Tibial nerve (tissue), 4 donors: ENCODE data around the gene NKX1-1. TPM values are rescaled to one million over a fixed set of nuclear protein-coding genes. Genes with fewer than 3 reads are reported as not detected.

Experiments used
- DNase-seq, 2 donors: peaks; one replicate each; pipeline ENCODE4 v3.0.0-alpha.2; 2019; ENCODE audit warnings: low spot score in 2 of 2
- H3K27ac ChIP-seq, 4 donors: fragments of 200-600 bp; sonication (generic) in 3 of 4; one replicate each; pipeline ENCODE4 v1.5.1; 2017 to 2019; ENCODE audit warnings: mild to moderate bottlenecking in 1 of 4
- H3K27me3 ChIP-seq, 2 donors: fragments of 200-600 bp; sonication (generic) in 1 of 2; one replicate each; pipeline versions ENCODE4 v1.5.1 to v1.6.0; 2017 to 2019
- H3K36me3 ChIP-seq, 3 donors: fragments of 200-600 bp; sonication (generic); one replicate each; pipeline ENCODE4 v1.5.1; 2018 to 2019
- H3K4me1 ChIP-seq, 4 donors: fragments of 200-600 bp; sonication (generic) in 3 of 4; one replicate each; pipeline ENCODE4 v1.5.1; 2017 to 2019
- H3K4me3 ChIP-seq, 4 donors: fragments of 200-600 bp; sonication (generic) in 3 of 4; one replicate each; pipeline ENCODE4 v1.5.1; 2017 to 2019; ENCODE audit warnings: mild to moderate bottlenecking in 1 of 4, moderate library complexity in 1 of 4
- H3K9me3 ChIP-seq, 4 donors: fragments of 200-600 bp; sonication (generic) in 3 of 4; one replicate each; pipeline ENCODE4 v1.5.1; 2017 to 2019
- CTCF ChIP-seq, 5 experiments: fragments of 200-600 bp in 3 of 5; fragments of 450-650 bp in 2 of 5; sonication (generic) in 3 of 5; IDR thresholded peaks; one replicate each; pipeline ENCODE4 v1.5.1; 2016 to 2019; ENCODE audit warnings: antibody characterized with exemption in 5 of 5, mild to moderate bottlenecking in 3 of 5, moderate library complexity in 2 of 5
- EP300 ChIP-seq, 2 donors: sonication (generic); formaldehyde crosslinking; IDR thresholded peaks; one replicate each; pipeline ENCODE4 v1.6.1; 2017; ENCODE audit warnings: antibody characterized with exemption in 2 of 2, mild to moderate bottlenecking in 1 of 2
- POLR2A ChIP-seq, 2 donors: fragments of 450-650 bp; IDR thresholded peaks; one replicate each; pipeline ENCODE4 v1.6.1; 2017; ENCODE audit warnings: antibody characterized with exemption in 2 of 2, mild to moderate bottlenecking in 2 of 2, moderate library complexity in 2 of 2
- WGBS, 2 donors: methylation state at CpG; one replicate each; pipeline ENCODE4 v1.1.5; 2018; 5-methylcytosine and 5-hydroxymethylcytosine counted together
- total RNA-seq, 4 donors: library from RNA; depleted of rRNA; stranded (reverse); fragments of >200 nt; gene quantifications; one replicate each; pipeline ENCODE4 v1.1.0, GENCODE V29; 2016

Gene NKX1-1
- total RNA-seq, 4 donors from 2014 or later = not detected

DNA sequence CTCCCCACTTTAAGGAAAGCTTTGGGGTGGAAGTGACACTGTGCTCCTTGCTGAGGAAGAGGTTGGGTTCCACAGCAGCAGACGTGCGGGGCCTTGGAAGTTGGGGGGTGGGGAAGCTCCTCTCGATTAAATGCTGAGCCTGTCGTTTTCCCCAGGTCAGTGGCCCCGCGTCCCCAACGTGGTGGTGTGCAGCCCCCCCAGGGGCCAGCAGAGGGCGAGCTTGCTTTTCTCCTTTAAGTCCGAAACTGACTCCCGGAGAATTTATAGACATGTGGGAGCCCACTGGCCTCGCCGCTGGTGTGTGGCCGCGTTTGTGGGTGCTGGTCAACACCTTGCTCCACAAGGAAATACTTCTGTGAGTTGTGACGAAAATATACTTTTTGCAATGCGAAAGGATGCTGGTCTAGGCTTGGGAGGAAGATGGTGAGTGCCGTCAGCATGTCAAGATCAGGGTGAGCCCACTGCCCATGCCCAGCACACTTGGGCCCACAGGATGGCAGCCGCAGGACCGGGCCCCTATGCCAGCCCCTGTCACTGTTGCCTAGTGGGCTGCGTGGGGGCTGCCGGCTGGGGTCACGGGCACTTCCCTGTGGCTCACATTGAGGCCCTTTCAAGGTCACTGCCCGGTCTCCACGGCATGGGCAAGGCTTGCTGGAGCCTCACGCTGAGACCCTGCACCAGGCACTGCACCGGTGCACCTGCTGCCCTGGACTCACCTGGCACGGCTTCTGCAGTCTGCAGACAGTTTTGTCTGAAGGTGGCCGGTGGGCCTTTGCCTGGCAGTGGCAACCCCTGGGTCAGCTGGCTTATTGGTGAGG is 49.9 kb downstream of the NKX1-1 start:
- 46 to 52% methylated on average over 23 to 28 of the region's 28 CpGs for WGBS, 2 donors
- peaks cover 0 to 39% (median 5%) of the 10 kb centered on the region in 4 donors for H3K4me1 ChIP-seq
- H3K27me3 ChIP-seq = no peaks in the 10 kb centered on the region
- peak; percentile 74 to 86 (median 80) for TF ChIP-seq CTCF (IDR thresholded peaks at IDR 0.05)
- no peak for TF ChIP-seq POLR2A (IDR thresholded peaks at IDR 0.05)
- TF ChIP-seq EP300 (IDR thresholded peaks at IDR 0.05) = no peak
- H3K36me3 ChIP-seq = peaks cover 0 to 58% (median 11%) of the 10 kb centered on the region in 3 donors
- no peaks in the 10 kb centered on the region for H3K9me3 ChIP-seq
- H3K27ac ChIP-seq = no peak overlapping the region
- H3K4me3 ChIP-seq = no peak overlapping the region
- peak in 1 of 2 donors; percentile 61 for DNase-seq

GRCh38 chr4:1355378-1355777 is 50.9 kb downstream of the NKX1-1 start:
- no peak for DNase-seq
- Histone ChIP-seq H3K27me3 (no peaks in the 10 kb centered on the region), H3K36me3 (peaks cover 0 to 60% (median 11%) of the 10 kb centered on the region in 3 donors), H3K9me3 (no peaks in the 10 kb centered on the region), H3K4me1 (peaks cover 0 to 29% (median 3%) of the 10 kb centered on the region in 4 donors), H3K4me3 (no peak overlapping the region), H3K27ac (no peak overlapping the region)
- TF ChIP-seq EP300 (IDR thresholded peaks at IDR 0.05) (no peak), POLR2A (IDR thresholded peaks at IDR 0.05) (no peak), CTCF (IDR thresholded peaks at IDR 0.05) (no peak)
- 87 to 89% methylated on average over 13 to 14 of the region's 14 CpGs for WGBS, 2 donors

- no peak for DNase-seq
- Histone ChIP-seq H3K9me3 (no peaks in the 10 kb centered on the region), H3K36me3 (peaks cover 0 to 64% (median 11%) of the 10 kb centered on the region in 3 donors), H3K4me3 (no peak overlapping the region), H3K4me1 (peaks cover 0 to 27% (median 2%) of the 10 kb centered on the region in 4 donors), H3K27me3 (no peaks in the 10 kb centered on the region), H3K27ac (no peak overlapping the region)
- 88 to 90% methylated on average over 18 of the region's 18 CpGs for WGBS, 2 donors
- no peak for TF ChIP-seq CTCF (IDR thresholded peaks at IDR 0.05)
- no peak for TF ChIP-seq EP300 (IDR thresholded peaks at IDR 0.05)
- no peak for TF ChIP-seq POLR2A (IDR thresholded peaks at IDR 0.05)
These were observed 51.3 kb downstream of the NKX1-1 start for GRCh38 chr4:1354983-1355275.

DNA sequence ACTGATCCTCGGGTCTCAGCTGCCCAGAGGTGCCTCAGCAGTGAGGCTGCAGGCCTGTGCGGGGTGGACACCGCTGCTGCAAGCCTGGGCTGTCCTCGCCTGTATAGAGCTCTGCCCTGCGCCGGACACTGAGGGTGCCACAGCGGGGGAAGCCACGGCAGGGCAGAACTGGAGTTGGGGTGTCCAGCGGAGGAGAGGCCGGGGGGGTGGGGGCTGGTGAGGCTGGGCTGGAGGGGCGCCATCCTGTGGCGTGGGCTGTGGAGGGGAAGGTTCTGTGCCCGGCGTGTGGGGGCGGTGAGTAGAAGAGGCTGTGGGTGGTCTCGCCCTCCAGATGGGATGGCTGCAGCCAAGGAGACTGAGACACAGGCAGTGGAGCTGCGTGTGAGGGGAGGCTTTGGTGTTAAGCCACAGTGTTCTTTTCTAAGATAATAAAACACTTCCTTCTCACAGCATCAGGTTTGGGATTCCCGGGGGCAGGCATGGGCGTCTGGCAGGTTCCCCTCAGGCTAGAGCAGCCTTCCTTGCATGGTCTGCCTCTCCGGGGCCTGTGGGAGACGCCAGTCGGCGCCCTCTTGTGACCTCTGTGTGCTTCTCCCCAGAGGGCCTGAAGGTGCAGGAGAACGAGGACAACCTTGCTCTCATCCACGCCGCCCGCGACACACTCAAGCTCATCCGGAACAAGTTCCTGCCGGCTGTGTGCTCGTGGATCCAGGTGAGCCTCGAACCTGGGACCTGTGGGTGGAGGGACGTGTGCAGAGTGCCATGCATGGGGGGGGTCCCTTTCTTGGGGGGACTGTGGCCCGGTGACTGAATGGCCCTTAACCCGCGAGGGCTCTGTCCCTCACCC is 51.9 kb downstream of the NKX1-1 start:
- H3K4me1 ChIP-seq = peaks cover 0 to 27% (median 0%) of the 10 kb centered on the region in 4 donors
- TF ChIP-seq EP300 (IDR thresholded peaks at IDR 0.05) (no peak), CTCF (IDR thresholded peaks at IDR 0.05) (no peak), POLR2A (IDR thresholded peaks at IDR 0.05) (no peak)
- no peak overlapping the region for H3K27ac ChIP-seq
- no peaks in the 10 kb centered on the region for H3K9me3 ChIP-seq
- DNase-seq = no peak
- no peak overlapping the region for H3K4me3 ChIP-seq
- 80 to 85% methylated on average over 18 to 32 of the region's 36 CpGs for WGBS, 2 donors
- H3K27me3 ChIP-seq = no peaks in the 10 kb centered on the region
- H3K36me3 ChIP-seq = peaks cover 0 to 70% (median 11%) of the 10 kb centered on the region in 3 donors
